HuH-7.5 (cell line): ENCODE data around the gene STYXL1.
"Not testable (repeated sequence)": the region's sequence is repeated elsewhere in the genome, so short reads cannot be mapped to it uniquely, and the experiment has no call there.

Source experiments
- DNase-seq: peaks from one replicate; pipeline ENCODE4 v3.0.0; 2011; ENCODE audit warnings: low spot score

The STYXL1 gene

DNA sequence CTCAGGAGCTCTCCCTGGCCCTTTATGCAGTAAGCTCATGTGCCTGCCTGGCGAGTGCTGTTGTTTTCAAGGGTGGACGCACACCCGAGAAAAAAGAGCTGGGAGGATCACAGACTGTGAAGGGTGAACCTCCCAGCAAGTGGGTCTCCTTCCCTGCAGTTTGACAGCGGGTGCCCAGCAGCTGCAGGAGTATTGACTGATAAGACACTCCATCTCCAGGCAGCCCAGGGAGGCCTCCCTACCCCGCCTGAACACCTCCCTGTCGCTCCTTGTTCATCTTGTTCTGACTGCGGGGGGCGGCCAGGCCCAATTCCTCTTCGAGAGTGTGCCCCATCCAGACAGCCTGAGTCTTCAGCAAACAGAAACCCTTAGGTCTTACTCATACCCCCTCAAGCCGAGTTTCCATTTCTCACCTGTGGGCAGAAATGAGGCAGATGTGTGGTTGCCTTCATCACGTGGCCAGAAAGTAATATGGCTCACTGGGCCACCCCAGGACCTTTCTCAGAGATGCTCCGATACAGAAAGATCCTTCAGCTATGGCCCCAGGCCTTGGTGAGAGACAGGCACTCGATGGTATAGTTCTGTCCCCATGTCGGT, 17.3 kb upstream of the STYXL1 start:
- DNase-seq = no peak

DNA sequence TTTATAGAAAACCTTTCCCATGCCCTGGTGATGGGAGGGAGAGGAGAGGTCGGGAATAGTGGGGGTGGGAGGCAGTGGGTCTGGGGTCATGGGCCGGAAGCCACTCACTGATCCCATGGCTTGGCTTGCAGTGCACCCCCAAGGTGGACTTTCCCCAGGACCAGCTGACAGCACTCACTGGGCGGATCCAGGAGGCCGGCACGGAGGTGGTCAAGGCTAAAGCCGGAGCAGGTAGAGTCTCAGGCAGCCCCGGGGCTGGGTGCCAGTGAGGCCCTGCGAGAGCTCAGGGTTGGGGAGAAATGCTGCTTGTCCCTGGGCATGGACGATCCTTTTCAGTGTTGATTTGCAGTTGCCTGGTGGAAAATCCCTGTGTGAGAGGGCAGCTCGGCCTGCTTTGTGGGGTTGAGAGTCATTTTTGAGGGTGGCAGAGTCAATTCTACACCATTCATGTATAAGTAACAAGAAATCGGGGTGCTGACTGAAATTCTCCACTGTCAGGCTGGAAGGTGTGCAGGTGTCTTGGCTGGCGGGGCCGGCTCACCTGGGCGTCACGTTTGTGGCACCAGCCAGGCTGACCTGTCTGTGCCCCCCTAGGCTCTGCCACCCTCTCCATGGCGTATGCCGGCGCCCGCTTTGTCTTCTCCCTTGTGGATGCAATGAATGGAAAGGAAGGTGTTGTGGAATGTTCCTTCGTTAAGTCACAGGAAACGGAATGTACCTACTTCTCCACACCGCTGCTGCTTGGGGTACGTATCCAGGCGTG, 16.6 kb upstream of the STYXL1 start:
- DNase-seq = no peak

DNA sequence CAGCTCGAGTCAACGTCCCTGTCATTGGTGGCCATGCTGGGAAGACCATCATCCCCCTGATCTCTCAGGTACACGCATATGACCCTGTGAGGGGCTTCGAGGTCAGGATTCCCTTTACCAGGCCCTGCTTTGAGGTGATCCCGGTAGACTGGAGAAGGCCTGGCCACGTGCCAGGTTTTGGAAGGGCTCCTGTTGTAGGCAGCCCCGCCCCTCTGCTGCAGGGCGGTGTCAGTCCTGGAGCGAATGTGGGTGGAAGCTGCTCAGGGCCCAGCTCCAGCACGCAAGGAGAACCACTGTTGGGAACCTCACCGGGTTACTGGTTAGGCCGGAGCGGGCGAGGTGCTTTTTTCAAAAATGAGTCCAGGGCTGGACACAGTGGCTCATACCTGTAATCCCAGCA, 15.7 kb upstream of the STYXL1 start:
- no peak for DNase-seq

DNA sequence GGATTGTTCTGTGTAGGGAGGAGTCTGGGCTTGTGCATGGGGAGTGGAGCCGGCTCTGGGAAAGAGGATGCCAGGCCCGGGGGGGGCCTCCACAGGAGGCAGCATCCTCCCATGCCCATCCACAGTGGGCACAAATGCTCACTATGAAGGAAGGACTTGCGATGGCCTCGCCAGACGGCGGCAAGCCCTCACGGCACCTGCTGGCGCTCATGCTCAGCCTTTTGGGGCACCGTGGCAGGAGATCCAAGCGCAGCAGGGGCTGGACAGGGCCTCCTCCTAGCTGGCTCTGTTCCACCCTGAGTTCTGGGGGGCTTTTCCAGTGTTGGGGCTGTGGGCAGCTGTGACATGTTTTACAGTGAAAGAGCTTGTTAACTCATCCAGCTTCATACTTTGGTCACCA, 15.3 kb upstream of the STYXL1 start:
- no peak for DNase-seq

- no peak for DNase-seq
These were observed 14.5 kb upstream of the STYXL1 start for GRCh38 chr7:76062254-76062653.

DNA sequence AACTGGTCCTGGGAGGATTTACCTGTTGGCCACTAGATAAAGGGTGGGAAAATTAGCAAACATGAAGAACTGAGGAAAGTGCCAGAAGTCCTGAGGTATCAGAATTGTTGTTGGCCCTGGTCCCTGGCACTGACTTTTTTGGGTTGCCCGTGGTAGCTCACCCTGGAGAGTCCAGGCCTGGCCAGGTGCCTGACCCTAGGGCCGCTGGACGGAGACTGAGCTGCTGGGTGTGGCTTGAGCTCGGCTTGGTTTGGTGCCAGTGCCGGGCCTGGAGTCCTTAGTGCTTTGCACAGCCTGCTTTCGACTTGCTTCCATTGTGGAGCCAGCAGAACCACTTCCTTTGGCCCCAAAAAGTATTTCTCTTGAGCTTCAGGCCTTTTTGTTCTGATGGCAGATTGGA, 13.0 kb upstream of the STYXL1 start:
- DNase-seq = no peak

DNA sequence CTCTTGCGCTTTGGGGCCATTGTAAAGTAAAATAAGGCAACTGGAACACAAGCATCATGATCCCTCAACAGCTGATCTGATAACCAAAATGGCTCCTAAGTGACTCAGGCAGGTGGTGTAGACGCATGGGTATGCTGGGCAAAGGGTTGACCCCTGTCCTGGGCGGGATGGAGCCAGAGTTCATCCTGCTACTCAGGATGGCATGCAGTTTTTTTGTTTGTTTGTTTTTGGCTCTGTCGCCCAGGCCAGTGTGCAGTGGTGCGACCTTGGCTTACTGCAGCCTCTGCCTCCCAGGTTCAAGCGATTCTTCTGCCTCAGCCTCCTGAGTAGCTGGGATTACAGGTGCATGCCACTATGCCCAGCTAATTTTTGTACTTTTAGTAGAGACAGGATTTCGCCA, 10.9 kb upstream of the STYXL1 start:
- DNase-seq = not testable (repeated sequence)

- DNase-seq = no peak
These were observed 10.0 kb upstream of the STYXL1 start for GRCh38 chr7:76057813-76058145.

- no peak for DNase-seq
These were observed 9.5 kb upstream of the STYXL1 start for GRCh38 chr7:76057103-76057812.

- DNase-seq = no peak
These were observed 8.4 kb upstream of the STYXL1 start for GRCh38 chr7:76056241-76056640.

DNA sequence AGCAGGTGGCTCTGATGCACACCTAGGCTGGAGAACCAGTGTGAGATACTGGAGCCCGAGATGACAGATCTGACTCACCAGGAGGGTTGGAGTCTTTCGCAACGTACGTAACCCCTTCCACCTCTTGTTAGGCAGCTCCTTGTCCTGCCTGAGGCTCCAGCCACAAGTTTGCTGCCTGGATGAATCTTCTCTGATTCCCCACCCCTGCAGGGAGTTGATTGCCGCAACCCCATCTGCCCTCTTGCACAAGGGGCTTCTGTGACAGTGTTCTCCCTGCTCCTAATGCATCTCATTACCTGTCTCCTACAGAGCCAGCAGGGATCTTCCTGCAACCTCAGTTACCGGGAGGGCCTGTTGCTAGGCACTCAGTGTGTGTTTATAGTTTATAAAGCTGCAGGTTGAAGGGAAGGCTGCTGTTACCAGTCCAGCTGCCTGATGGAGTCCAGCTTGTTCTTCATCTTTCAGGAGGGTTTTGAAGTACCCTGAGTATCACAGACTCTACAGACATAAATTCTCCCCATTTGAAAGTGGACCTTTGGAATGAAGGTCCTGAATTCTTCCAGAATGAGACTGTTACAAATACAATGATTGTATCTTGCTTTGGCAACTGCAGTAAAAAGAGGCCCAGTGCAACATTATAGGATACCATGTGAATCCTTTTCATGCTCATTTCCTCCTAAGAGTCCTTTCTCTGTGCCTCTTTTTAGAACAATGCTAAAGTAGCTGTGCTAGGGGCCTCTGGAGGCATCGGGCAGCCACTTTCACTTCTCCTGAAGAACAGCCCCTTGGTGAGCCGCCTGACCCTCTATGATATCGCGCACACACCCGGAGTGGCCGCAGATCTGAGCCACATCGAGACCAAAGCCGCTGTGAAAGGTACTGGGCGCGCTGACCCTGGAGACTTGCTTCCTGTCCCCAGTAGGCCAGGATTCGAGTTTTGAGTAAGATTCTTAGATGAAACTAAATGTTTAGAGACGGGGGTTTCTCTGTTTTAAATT, 6.6 kb upstream of the STYXL1 start:
- DNase-seq = no peak

GRCh38 chr7:76053461-76053860, 5.7 kb upstream of the STYXL1 start:
- DNase-seq = no peak

GRCh38 chr7:76052681-76053080, 4.9 kb upstream of the STYXL1 start:
- DNase-seq = not testable (repeated sequence)

DNA sequence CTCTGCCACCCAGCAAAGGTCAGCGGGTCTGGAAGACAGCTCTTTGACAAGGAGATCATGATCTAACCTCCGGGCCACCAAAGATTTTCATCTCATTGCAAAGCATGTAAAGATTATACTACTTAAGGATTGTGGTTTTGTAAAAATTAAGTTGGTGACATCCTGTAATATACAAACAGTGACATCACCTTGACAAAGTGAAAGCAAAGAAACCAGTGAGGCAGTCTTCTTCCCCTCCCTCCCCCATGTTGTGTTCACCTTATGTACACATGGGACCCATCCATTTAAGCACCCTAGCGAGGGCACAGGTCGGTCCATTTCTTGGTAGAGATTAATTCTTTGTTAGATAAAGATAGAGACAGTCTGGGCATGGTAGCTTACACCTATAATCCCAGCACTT, 4.0 kb upstream of the STYXL1 start:
- no peak for DNase-seq

GRCh38 chr7:76050545-76050944, 2.7 kb upstream of the STYXL1 start:
- DNase-seq = no peak

DNA sequence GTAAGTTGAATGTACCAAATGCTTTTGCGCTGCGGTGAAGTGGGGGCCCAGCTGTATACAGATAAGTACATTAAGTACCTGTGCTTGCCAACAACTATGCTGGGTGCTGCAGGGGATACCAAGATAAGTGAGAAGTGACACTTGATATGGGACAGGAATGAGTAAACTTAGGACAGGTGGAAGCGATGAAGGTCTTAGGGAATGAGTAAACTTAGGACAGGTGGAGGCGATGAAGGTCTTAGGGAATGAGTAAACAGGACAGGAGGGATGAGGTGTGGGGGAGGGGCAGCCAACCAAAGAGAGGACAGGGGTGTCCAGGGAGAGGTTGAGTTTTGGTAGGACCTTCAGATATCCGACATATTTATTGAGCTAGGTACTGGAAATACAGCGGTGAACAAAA, 1.5 kb upstream of the STYXL1 start:
- no peak for DNase-seq

DNA sequence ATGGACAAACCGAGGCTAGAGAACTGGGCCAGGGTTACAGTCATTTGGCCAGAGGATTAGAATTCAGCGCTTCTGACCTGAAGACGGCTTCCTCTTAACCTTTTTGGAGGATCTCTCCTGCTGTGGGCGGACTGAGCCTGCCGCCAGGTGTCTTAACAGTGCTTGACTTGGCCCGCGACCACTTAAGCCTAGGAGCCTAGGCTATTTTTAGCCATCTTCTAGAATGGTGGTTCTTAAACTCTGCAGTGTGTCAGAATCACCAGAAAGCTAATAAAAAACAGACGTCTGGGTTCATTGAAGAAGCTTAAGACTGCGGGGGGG, 828 bp upstream of the STYXL1 start:
- no peak for DNase-seq

DNA sequence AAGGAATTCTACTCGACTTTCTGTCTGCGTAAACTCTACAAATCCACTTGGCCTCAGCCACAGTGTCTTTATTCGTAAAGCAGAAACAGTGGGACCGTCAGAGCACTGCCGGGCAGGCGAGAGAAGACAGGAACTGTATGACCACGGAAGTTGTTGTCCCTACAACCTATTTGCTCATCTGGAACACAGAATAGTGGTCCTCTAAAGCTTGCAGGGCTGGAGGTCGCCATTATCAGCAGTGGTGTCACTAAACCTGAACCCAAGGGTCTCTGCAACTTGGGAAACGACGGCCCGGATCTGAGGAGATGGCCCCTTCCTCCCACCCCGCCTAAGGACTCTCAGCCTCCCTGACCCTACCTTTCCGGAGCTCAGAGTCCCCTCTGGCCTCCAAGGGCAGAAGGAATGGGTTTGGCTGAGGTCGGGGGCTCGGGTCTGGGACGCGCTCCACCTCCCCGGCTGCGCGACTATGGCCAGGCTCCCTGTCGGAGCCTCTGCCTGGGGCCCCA, 442 bp downstream of the STYXL1 start:
- no peak for DNase-seq

- DNase-seq = no peak
These were observed 3.4 kb downstream of the STYXL1 start for GRCh38 chr7:76044375-76044865.

DNA sequence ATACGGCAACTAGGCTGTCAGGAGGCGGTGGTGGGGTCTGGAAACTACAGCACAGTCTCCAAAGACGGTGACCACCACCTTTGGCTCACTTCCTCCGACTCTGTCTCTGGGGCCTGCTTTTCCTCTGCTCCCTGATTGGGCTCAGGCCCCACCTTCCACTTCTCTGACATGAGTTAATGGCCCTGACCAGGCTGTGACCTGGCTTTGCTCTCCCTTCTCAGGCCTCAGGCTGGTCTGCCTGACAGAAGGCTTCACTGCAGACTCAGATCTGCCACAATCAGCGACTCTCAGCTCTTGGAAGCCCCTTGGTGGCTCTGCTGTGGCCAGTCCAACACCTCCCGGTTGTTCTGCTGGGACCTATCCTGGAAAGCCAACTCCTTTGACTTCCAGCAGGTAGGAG, 7.7 kb downstream of the STYXL1 start:
- DNase-seq = no peak

DNA sequence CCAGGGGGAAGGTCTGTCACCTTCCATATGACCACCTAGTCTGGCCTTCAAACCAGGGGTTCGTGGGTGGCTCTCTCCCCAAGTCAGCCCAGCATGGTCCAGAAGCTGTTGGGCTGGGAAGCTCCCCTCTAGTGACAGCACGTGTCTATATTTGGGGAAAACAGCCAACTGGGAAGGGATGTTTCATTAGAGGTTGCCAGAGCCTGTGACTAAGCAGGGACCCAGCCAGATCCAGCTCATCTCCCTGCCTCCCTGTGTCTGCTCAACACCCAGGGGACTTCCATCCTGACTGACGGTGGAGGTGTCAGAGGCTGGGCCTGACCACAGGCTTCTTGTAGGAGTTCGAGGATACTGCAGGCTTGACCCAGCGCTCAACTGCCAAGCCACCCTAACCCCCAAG, 10.5 kb downstream of the STYXL1 start:
- no peak for DNase-seq

DNA sequence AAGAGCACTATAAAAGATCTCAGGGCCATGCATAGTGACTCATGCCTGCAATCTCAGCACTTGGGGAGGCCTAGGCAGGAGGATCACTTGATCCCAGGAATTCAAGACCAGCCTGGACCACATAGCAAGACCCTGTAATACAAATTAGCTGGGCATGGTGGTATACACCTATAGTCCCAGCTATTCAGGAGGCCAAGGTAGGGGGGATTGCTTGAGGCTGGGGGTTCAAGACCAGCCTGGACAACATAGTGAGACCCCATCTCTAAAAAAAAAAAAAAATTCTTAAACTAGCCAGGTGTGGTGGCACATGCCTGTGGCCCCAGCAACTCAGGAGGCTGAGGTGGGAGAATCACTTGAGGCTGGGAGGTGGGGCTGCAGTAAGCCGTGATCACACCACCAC, 15.8 kb downstream of the STYXL1 start:
- no peak for DNase-seq
